HepG2 (cell line): ENCODE results near the gene BRCA1. TPM values are rescaled to one million over a fixed set of nuclear protein-coding genes. Genes with fewer than 3 reads are reported as not detected.
A peak's percentile ranks its signal among the peaks of the same experiment; 100 is the strongest.

Experiments used
- ARHGAP35 ChIP-seq: sonication (generic); formaldehyde crosslinking; IDR thresholded peaks from 2 replicates; pipeline ENCODE4 v1.9.0; 2022; ENCODE audit warnings: mild to moderate bottlenecking, inconsistent platforms, moderate library complexity, missing genetic modification reagents, borderline replicate concordance
- ARNTL ChIP-seq: sonication (generic); formaldehyde crosslinking; IDR thresholded peaks from 2 replicates; pipeline ENCODE4 v1.4.0; 2020; ENCODE audit warnings: mild to moderate bottlenecking, missing genetic modification reagents
- BORCS8-MEF2B ChIP-seq: sonication (generic); formaldehyde crosslinking; IDR thresholded peaks from 2 replicates; pipeline ENCODE4 v1.8.0; 2022; ENCODE audit warnings: mild to moderate bottlenecking, missing genetic modification reagents
- CREB1 ChIP-seq, 2 experiments: fragments of 450-650 bp in 1 of 2; IDR thresholded peaks; 2 replicates each; pipeline ENCODE4 v1.6.1; 2016 to 2017; ENCODE audit warnings: control low read depth in 1 of 2, mild to moderate bottlenecking in 1 of 2, missing compliant biosample characterization in 1 of 2, missing genetic modification characterization in 1 of 2
- DNMT3B ChIP-seq: conservative IDR thresholded peaks from 2 replicates; pipeline ENCODE4 v1.6.1; 2016; ENCODE audit warnings: missing biosample characterization, control low read depth
- ELF3 ChIP-seq: IDR thresholded peaks from 2 replicates; pipeline ENCODE4 v1.6.1; 2016; ENCODE audit warnings: missing genetic modification reagents, missing compliant biosample characterization
- FOSL2 ChIP-seq: sonication (generic); formaldehyde crosslinking; IDR thresholded peaks from 2 replicates; pipeline ENCODE4 v1.4.0; 2020; ENCODE audit warnings: missing genetic modification reagents
- GATAD2A ChIP-seq: IDR thresholded peaks from 2 replicates; pipeline ENCODE4 v1.6.1; 2016
- GFI1 ChIP-seq: sonication (generic); formaldehyde crosslinking; IDR thresholded peaks from 2 replicates; pipeline ENCODE4 v1.5.0; 2020; ENCODE audit warnings: missing genetic modification reagents, mild to moderate bottlenecking, borderline replicate concordance
- HDAC1 ChIP-seq: sonication (generic); formaldehyde crosslinking; IDR thresholded peaks from 2 replicates; pipeline ENCODE4 v1.5.1; 2020; ENCODE audit warnings: mild to moderate bottlenecking, missing genetic modification reagents
- HNF4A ChIP-seq: sonication (generic); formaldehyde crosslinking; IDR thresholded peaks from 2 replicates; pipeline ENCODE4 v1.4.0; 2020; ENCODE audit warnings: missing genetic modification reagents
- MTA1 ChIP-seq: sonication (generic); formaldehyde crosslinking; IDR thresholded peaks from 2 replicates; pipeline ENCODE4 v1.4.0; 2020; ENCODE audit warnings: missing genetic modification reagents, mild to moderate bottlenecking, borderline replicate concordance
- NFKB2 ChIP-seq: sonication (generic); formaldehyde crosslinking; IDR thresholded peaks from 2 replicates; pipeline ENCODE4 v1.4.0; 2020; ENCODE audit warnings: missing genetic modification reagents, borderline replicate concordance
- NKX3-1 ChIP-seq: sonication (generic); formaldehyde crosslinking; IDR thresholded peaks from 2 replicates; pipeline ENCODE4 v1.5.0; 2020; ENCODE audit warnings: missing genetic modification reagents
- NPAS2 ChIP-seq: sonication (generic); formaldehyde crosslinking; IDR thresholded peaks from 2 replicates; pipeline ENCODE4 v1.8.0; 2022; ENCODE audit warnings: mild to moderate bottlenecking, missing genetic modification reagents, borderline replicate concordance
- SALL1 ChIP-seq: sonication (generic); formaldehyde crosslinking; IDR thresholded peaks from 2 replicates; pipeline ENCODE4 v1.8.0; 2022; ENCODE audit warnings: mild to moderate bottlenecking, missing genetic modification reagents
- SAP130 ChIP-seq: IDR thresholded peaks from 2 replicates; pipeline ENCODE4 v1.6.1; 2016; ENCODE audit warnings: low read depth
- TBX2 ChIP-seq: sonication (generic); formaldehyde crosslinking; IDR thresholded peaks from 2 replicates; pipeline ENCODE4 v1.5.0; 2020; ENCODE audit warnings: missing genetic modification reagents, mild to moderate bottlenecking, borderline replicate concordance
- TGIF2 ChIP-seq: IDR thresholded peaks from 2 replicates; pipeline ENCODE4 v1.6.1; 2016; ENCODE audit warnings: control low read depth, missing compliant biosample characterization
- XRCC5 ChIP-seq: fragments of 200-400 bp; formaldehyde crosslinking; optimal IDR thresholded peaks from 2 replicates; pipeline ENCODE3; 2017; ENCODE audit warnings: mild to moderate bottlenecking, low read length
- ZNF260 ChIP-seq: sonication (generic); formaldehyde crosslinking; IDR thresholded peaks from 2 replicates; pipeline ENCODE4 v1.4.0; 2020; ENCODE audit warnings: missing genetic modification reagents, low read depth, mild to moderate bottlenecking, borderline replicate concordance
- ZNF274 ChIP-seq: sonication (generic); formaldehyde crosslinking; IDR thresholded peaks from 2 replicates; pipeline ENCODE4 v1.5.1; 2020; ENCODE audit warnings: mild to moderate bottlenecking, missing genetic modification reagents
- ZNF441 ChIP-seq: sonication (generic); formaldehyde crosslinking; IDR thresholded peaks from 2 replicates; pipeline ENCODE4 v1.7.0; 2021; ENCODE audit warnings: missing genetic modification reagents, borderline replicate concordance
- ZNF598 ChIP-seq: sonication (generic); formaldehyde crosslinking; IDR thresholded peaks from 2 replicates; pipeline ENCODE4 v1.5.1; 2020; ENCODE audit warnings: mild to moderate bottlenecking, missing genetic modification reagents, borderline replicate concordance
- ZNF619 ChIP-seq: sonication (generic); formaldehyde crosslinking; IDR thresholded peaks from 2 replicates; pipeline ENCODE4 v1.4.0; 2020; ENCODE audit warnings: mild to moderate bottlenecking, missing genetic modification reagents
- ZSCAN12 ChIP-seq: sonication (generic); formaldehyde crosslinking; IDR thresholded peaks from 2 replicates; pipeline ENCODE4 v1.9.0; 2021; ENCODE audit warnings: mild to moderate bottlenecking, missing genetic modification reagents
- polyA plus RNA-seq, 8 experiments: library from polyadenylated mRNA; depleted of rRNA in 3 of 8; stranded (reverse) in 7 of 8; unstranded in 1 of 8; fragments of >200 nt; fragmentation: Illumina TruSeq in 4 of 8; extraction: Trizol in 4 of 8; gene quantifications; 2 replicates each; pipeline versions ENCODE4 v1.2.1 to v1.2.3, GENCODE V29; 2011 to 2016; ENCODE audit warnings: low read depth in 4 of 8, missing spikeins in 1 of 8, mixed read lengths in 1 of 8; ENCODE audit not compliant: insufficient read depth in 1 of 8
- total RNA-seq, 5 experiments: library from RNA; depleted of rRNA; stranded (reverse); fragments of >200 nt; fragmentation: Illumina TruSeq; extraction: Trizol; gene quantifications; 2 replicates each; pipeline ENCODE4 v1.2.3, GENCODE V29; 2016; ENCODE audit warnings: low read depth in 1 of 5
- TF ChIP-seq, protein P1 (sequence below): sonication (generic); formaldehyde crosslinking; IDR thresholded peaks from 2 replicates; pipeline ENCODE4 v1.5.0; 2020; ENCODE audit warnings: missing genetic modification reagents, mild to moderate bottlenecking, borderline replicate concordance
- TF ChIP-seq, protein P2 (sequence below): sonication (generic); formaldehyde crosslinking; IDR thresholded peaks from 2 replicates; pipeline ENCODE4 v1.4.0; 2020; ENCODE audit warnings: missing genetic modification reagents

BRCA1 gene
- total and polyA plus RNA-seq, 2 of the 13 experiments (the other 11 are each of a cell fraction or from before 2014, with no cell fraction given), result 13.3 to 37.5 TPM

DNA sequence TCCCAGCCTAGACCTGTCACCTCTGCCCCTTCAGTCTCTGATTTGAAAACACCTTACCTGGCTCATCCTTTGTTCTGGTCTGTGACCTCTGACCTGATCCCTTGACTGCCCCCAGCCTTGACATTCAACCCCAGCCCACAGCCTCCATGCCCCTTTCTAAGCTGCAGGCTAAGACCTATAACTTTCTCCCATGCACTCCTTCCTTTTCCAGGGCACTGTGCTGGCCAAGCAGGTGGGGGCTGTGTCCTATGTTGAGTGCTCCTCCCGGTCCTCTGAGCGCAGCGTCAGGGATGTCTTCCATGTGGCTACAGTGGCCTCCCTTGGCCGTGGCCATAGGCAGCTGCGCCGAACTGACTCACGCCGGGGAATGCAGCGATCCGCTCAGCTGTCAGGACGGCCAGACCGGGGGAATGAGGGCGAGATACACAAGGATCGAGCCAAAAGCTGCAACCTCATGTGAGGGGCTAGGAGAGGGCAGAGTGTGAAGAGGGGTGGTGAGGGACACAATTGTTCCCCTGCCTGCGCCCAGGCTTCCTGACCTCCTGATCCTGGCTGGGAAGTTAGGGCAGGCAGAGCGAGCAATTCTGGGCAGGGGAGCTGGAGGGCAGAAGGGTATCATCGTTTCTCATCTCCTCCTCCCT, 96.8 kb downstream of the BRCA1 start (continued):
- TF ChIP-seq NFKB2 (CRISPR knock-in tag) (peak; percentile 44; the same call in 1 of the 2 replicates), GFI1 (CRISPR knock-in tag) (peak; percentile 75), ZNF619 (CRISPR knock-in tag) (0 out of 2 replicates have a peak, but pooled peaks have one; percentile 35), ZNF598 (CRISPR knock-in tag) (peak; percentile 30; the same call in 1 of the 2 replicates), XRCC5 (peak; percentile 76), NPAS2 (CRISPR knock-in tag) (no peak), TBX2 (peak; percentile 44; the same call in 1 of the 2 replicates), HNF4A (CRISPR knock-in tag) (no peak; the same call in 1 of the 2 replicates), ARNTL (CRISPR knock-in tag) (no peak), HDAC1 (peak; percentile 48), ARHGAP35 (CRISPR knock-in tag) (0 out of 2 replicates have a peak, but pooled peaks have one; percentile 52), SAP130 (peak; percentile 52), ZNF274 (CRISPR knock-in tag) (peak; percentile 78; the same call in 1 of the 2 replicates), DNMT3B (no peak), TGIF2 (CRISPR knock-in tag) (peak; percentile 71; the same call in 1 of the 2 replicates), CREB1 (IDR thresholded peaks at IDR 0.05) (no peak), CREB1 (CRISPR knock-in tag; IDR thresholded peaks at IDR 0.05) (no peak), MTA1 (CRISPR knock-in tag) (peak; percentile 63; the same call in 1 of the 2 replicates), GATAD2A (CRISPR knock-in tag) (0 out of 2 replicates have a peak, but pooled peaks have one; percentile 19), ZNF441 (0 out of 2 replicates have a peak, but pooled peaks have one; percentile 22), FOSL2 (CRISPR knock-in tag) (peak; percentile 74), BORCS8-MEF2B (CRISPR knock-in tag) (no peak), NKX3-1 (CRISPR knock-in tag) (no peak), ELF3 (CRISPR knock-in tag) (no peak), SALL1 (CRISPR knock-in tag) (0 out of 2 replicates have a peak, but pooled peaks have one; percentile 24), ZNF260 (0 out of 2 replicates have a peak, but pooled peaks have one; percentile 74), ZSCAN12 (CRISPR knock-in tag) (no peak)
- TF ChIP-seq, protein P1, sequence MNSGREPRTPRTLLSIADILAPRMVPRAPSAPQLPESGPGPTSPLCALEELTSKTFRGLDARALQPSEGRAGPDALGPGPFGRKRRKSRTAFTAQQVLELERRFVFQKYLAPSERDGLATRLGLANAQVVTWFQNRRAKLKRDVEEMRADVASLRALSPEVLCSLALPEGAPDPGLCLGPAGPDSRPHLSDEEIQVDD (CRISPR knock-in tag), result 0 out of 2 replicates have a peak, but pooled peaks have one; percentile 64
- TF ChIP-seq, protein P2, sequence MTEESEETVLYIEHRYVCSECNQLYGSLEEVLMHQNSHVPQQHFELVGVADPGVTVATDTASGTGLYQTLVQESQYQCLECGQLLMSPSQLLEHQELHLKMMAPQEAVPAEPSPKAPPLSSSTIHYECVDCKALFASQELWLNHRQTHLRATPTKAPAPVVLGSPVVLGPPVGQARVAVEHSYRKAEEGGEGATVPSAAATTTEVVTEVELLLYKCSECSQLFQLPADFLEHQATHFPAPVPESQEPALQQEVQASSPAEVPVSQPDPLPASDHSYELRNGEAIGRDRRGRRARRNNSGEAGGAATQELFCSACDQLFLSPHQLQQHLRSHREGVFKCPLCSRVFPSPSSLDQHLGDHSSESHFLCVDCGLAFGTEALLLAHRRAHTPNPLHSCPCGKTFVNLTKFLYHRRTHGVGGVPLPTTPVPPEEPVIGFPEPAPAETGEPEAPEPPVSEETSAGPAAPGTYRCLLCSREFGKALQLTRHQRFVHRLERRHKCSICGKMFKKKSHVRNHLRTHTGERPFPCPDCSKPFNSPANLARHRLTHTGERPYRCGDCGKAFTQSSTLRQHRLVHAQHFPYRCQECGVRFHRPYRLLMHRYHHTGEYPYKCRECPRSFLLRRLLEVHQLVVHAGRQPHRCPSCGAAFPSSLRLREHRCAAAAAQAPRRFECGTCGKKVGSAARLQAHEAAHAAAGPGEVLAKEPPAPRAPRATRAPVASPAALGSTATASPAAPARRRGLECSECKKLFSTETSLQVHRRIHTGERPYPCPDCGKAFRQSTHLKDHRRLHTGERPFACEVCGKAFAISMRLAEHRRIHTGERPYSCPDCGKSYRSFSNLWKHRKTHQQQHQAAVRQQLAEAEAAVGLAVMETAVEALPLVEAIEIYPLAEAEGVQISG, result peak; percentile 37; the same call in 1 of the 2 replicates
